Measurements from ENCODE around the gene CD200R1. TPM values are rescaled to one million over a fixed set of nuclear protein-coding genes. Genes with fewer than 3 reads are reported as not detected.

CD200R1 gene
- total and polyA plus RNA-seq, 2 donors (not counting 1 experiment from before 2014, with no cell fraction given): 3.6 to 3.7 TPM

GRCh38 chr3:112871735-112872134, 103.2 kb downstream of the CD200R1 start:
- H4K20me1 ChIP-seq (ENCODE audit: control insufficient read depth, insufficient read depth, low read length, poor library complexity, severe bottlenecking): no peaks in the 10 kb centered on the region
- H3K27me3 Mint-ChIP-seq: no peaks in the 10 kb centered on the region
- 93% methylated on average over 2 of the region's 3 CpGs for WGBS (ENCODE audit: insufficient coverage)
- H3K9me3 Mint-ChIP-seq (ENCODE audit: insufficient read depth): peaks cover 5% of the 10 kb centered on the region
- TF ChIP-seq CTCF (IDR thresholded peaks at IDR 0.05) (no peak), EZH2 (IDR thresholded peaks at IDR 0.05; ENCODE audit: borderline replicate concordance, insufficient read depth, low read depth, low read length, poor library complexity, severe bottlenecking) (no peak)
- no peak overlapping the region for H3K4me3 ChIP-seq (ENCODE audit: control extremely low read depth in 1 of 5, extremely low read depth in 1 of 5, insufficient read depth in 1 of 5, low read depth in 2 of 5, low read length in 4 of 5)
- DNase-seq (no peak), ATAC-seq (ENCODE audit: low read depth) (no peak)
- no peak overlapping the region for H2AFZ ChIP-seq (ENCODE audit: insufficient read depth, low read depth, low read length, poor library complexity, severe bottlenecking)
- H3K36me3 ChIP-seq (replicated peaks in 1 of 2; ENCODE audit: control extremely low read depth in 1 of 2, control insufficient read depth in 1 of 2, extremely low read depth in 1 of 2, insufficient read depth in 2 of 2, low read length in 1 of 2): no peaks in the 10 kb centered on the region
- peaks cover 18 to 26% of the 10 kb centered on the region in 2 donors for H3K4me1 ChIP-seq (ENCODE audit: control insufficient read depth in 2 of 2, insufficient read depth in 2 of 2, low read length in 2 of 2)
- peaks cover 36% of the 10 kb centered on the region for H3K4me1 Mint-ChIP-seq
- peaks cover 9 to 19% (median 17%) of the 10 kb centered on the region in 3 donors for H3K9me3 ChIP-seq (ENCODE audit: control extremely low read depth in 1 of 3, control insufficient read depth in 2 of 3, insufficient read depth in 1 of 3, low read length in 2 of 3)
- no peak overlapping the region for H3K4me3 Mint-ChIP-seq
- CTCF ChIA-PET: no interaction called here
- H3K27me3 ChIP-seq (replicated peaks in 1 of 4; ENCODE audit: control extremely low read depth in 1 of 4, control insufficient read depth in 3 of 4, insufficient read depth in 4 of 4, low read length in 3 of 4): no peaks in the 10 kb centered on the region
- no peak overlapping the region for H3K27ac Mint-ChIP-seq
- H3K9ac ChIP-seq (ENCODE audit: low read length): no peak overlapping the region
- no peak overlapping the region for H3K4me2 ChIP-seq (replicated peaks; ENCODE audit: low read depth, low read length, poor library complexity, severe bottlenecking)
- POLR2A ChIA-PET: no interaction called here
- no peak overlapping the region for H3K27ac ChIP-seq (ENCODE audit: low read length in 2 of 2)
- H3K79me2 ChIP-seq (ENCODE audit: control insufficient read depth, insufficient read depth, low read length): no peaks in the 10 kb centered on the region
- intact Hi-C loops (cut with micrococcal nuclease): loop anchor here (2.0 to 10.0 kb wide), 3 partner anchors 15 to 297 kb away; no protein-coding TSS in a partner anchor

Other genes starting within 250 kb of the CD200R1 start
- not detected in 2 replicates for gene CD200R1L, start 128.2 kb downstream of the CD200R1 start, total RNA-seq
- not detected in 2 replicates for gene CD200R1L, start 128.2 kb downstream of the CD200R1 start, polyA plus RNA-seq
- gene GTPBP8, start 15.9 kb upstream of the CD200R1 start, total RNA-seq: 23.4 and 23.5 TPM in 2 replicates
- 10.2 and 20.5 TPM in 2 replicates for gene GTPBP8, start 15.9 kb upstream of the CD200R1 start, polyA plus RNA-seq
- gene BOC, start 236.5 kb upstream of the CD200R1 start, total RNA-seq: 0.12 and 0.78 TPM in 2 replicates
- 0.58 and 2.0 TPM in 2 replicates for gene BOC, start 236.5 kb upstream of the CD200R1 start, polyA plus RNA-seq